ENCODE data around the gene OR2B3.

The OR2B3 gene

DNA sequence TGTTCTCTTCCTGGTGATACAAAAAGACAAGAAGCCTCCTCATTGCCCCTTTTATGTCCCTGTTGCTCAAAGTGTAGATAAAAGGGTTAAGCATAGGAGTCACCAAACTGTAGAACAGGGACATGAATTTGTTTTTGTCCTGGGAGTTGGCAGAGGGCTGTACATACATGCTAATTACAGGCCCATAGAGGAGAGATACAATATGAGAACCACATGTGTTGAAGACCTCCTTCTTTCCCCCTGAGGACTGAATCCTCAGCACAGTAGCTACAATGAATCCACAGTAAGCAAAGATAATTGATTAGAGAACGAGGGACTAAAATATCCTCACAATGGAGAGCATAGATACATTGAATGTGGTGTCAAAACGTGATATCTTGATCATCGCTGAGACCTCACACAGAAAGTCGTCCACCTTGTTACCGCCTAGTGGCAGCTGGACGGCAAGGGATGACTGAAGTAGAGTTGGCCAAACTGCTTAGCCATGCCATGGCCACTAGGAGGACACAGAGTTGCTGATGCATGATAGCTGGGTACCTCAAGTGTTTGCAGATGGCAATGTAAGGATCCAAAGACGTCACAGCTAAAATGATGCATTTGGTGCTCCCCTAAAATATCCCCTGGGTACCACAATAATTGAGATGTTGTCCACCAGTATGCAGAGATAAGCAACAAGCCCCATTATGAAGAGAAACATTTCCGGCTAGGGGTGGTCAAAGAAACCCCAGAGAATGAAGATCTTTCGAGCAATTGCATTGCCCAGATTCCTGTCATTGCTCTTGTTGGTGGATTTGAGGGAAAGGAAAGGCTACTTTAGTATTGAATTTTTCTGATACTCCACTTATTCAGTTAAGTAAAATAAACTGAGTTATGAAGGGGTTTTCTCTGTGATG, 15.0 kb downstream of the OR2B3 start:
- H3K4me3 ChIP-seq (ENCODE audit: low read depth, low read length): no peak overlapping the region
- DNase-seq (ENCODE audit: low read depth): peak; percentile 48

DNA sequence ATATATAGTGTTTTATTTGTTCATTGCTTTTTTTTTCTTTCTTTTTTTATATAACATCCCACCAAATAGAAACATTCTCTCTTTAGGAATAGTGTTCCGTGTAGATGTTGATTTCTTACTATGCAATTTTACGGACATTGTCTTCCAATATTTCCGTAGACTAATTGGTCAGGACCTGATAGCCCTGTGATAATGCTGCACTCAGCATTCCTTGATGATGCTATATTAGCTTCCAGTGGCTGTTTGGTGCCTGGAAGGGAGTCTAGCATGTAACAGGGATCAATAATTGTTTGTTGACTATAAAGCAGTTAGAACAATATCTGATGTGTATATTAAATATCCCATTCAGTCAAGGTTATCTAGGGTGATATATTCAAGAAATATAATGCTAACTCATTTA, 35.4 kb downstream of the OR2B3 start:
- no peak for DNase-seq (ENCODE audit: low read depth)
- no peak overlapping the region for H3K4me3 ChIP-seq (ENCODE audit: low read depth, low read length)

More for the DNA sequence above, 15.0 kb downstream of the OR2B3 start:
- TF ChIP-seq, protein P1, sequence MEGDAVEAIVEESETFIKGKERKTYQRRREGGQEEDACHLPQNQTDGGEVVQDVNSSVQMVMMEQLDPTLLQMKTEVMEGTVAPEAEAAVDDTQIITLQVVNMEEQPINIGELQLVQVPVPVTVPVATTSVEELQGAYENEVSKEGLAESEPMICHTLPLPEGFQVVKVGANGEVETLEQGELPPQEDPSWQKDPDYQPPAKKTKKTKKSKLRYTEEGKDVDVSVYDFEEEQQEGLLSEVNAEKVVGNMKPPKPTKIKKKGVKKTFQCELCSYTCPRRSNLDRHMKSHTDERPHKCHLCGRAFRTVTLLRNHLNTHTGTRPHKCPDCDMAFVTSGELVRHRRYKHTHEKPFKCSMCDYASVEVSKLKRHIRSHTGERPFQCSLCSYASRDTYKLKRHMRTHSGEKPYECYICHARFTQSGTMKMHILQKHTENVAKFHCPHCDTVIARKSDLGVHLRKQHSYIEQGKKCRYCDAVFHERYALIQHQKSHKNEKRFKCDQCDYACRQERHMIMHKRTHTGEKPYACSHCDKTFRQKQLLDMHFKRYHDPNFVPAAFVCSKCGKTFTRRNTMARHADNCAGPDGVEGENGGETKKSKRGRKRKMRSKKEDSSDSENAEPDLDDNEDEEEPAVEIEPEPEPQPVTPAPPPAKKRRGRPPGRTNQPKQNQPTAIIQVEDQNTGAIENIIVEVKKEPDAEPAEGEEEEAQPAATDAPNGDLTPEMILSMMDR (IDR thresholded peaks at IDR 0.05; ENCODE audit: insufficient read depth, low read depth, low read length, missing control alignments): peak; percentile 65

DNA sequence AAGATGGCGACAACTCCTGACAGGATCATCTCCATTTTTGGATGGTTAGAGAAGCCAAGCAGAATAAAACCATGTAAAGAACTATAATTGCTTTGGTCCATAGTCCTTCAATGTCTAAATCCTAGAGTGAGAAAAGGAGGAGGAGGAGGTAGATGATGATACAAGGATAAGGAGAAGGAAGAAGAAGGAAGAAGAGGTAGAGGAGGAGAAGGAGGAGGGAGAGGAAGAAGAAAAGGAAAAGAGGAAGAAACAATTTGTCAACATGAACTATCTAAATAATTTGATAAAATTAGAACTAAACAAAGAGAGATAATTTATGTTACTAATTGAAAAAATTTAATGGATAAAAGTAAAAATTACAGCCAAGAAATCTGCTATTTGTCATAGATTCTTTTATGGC, 42.0 kb downstream of the OR2B3 start, which contains the start of gene OR2W1:
OR2W1 (minus strand) TSS at position 101 of the 400 bp plus-strand sequence; CDS start at position 101, 0 bp downstream.
- H3K4me3 ChIP-seq (ENCODE audit: low read depth, low read length): no peak within 1 kb of the TSS
- TF ChIP-seq, protein P1 (IDR thresholded peaks at IDR 0.05; ENCODE audit: insufficient read depth, low read depth, low read length, missing control alignments): no peak
- no peak for DNase-seq (ENCODE audit: low read depth)

More for the DNA sequence above, 35.4 kb downstream of the OR2B3 start:
- TF ChIP-seq, protein P1 (IDR thresholded peaks at IDR 0.05; ENCODE audit: insufficient read depth, low read depth, low read length, missing control alignments): no peak

Data from GM12865 (cell line).